BJ (cell line): ENCODE results near the gene FCN1. TPM values are rescaled to one million over a fixed set of nuclear protein-coding genes. Genes with fewer than 3 reads are reported as not detected.

ENCODE experiments used
- CTCF ChIA-PET: fragments of 350-600 bp; formaldehyde crosslinking; extraction: SDS; loops from one replicate; lab custom pipeline; 2021; ENCODE audit warnings: antibody characterized with exemption, inconsistent platforms; lab: Yijun Ruan, JAX
- POLR2A ChIA-PET: fragments of 300-600 bp; sonication (Branson Sonifier 250); formaldehyde crosslinking; extraction: SDS; loops from one replicate; lab custom pipeline; 2021; ENCODE audit warnings: antibody characterized with exemption; lab: Charles Lee
- DNase-seq: peaks from one replicate; pipeline ENCODE4 v3.0.0-alpha.2; 2011; ENCODE audit warnings: low read depth
- H3K27me3 ChIP-seq: 2 replicates; pipeline ENCODE4 v1.6.0; 2011; ENCODE audit warnings: low read length; ENCODE audit not compliant: control insufficient read depth, insufficient read depth
- H3K36me3 ChIP-seq: 2 replicates; pipeline ENCODE4 v1.5.1; 2011; ENCODE audit warnings: low read length; ENCODE audit not compliant: control insufficient read depth, insufficient read depth
- H3K4me3 ChIP-seq: 2 replicates; pipeline ENCODE4 v1.5.1; 2011; ENCODE audit warnings: low read depth, mild to moderate bottlenecking, control low read depth, low read length
- polyA plus RNA-seq: library from polyadenylated mRNA; depleted of rRNA; stranded (reverse); fragments of >200 nt; gene quantifications from 2 replicates; pipeline ENCODE4 v1.2.3, GENCODE V29; 2011
- TF ChIP-seq, protein P1 (sequence below): IDR thresholded peaks from 2 replicates; pipeline ENCODE4 v1.5.1; 2011; ENCODE audit warnings: low read depth, mild to moderate bottlenecking, control low read depth, inconsistent platforms, low read length, moderate library complexity; ENCODE audit not compliant: insufficient read depth

Gene FCN1
- polyA plus RNA-seq, 1 experiment, result not detected

DNA sequence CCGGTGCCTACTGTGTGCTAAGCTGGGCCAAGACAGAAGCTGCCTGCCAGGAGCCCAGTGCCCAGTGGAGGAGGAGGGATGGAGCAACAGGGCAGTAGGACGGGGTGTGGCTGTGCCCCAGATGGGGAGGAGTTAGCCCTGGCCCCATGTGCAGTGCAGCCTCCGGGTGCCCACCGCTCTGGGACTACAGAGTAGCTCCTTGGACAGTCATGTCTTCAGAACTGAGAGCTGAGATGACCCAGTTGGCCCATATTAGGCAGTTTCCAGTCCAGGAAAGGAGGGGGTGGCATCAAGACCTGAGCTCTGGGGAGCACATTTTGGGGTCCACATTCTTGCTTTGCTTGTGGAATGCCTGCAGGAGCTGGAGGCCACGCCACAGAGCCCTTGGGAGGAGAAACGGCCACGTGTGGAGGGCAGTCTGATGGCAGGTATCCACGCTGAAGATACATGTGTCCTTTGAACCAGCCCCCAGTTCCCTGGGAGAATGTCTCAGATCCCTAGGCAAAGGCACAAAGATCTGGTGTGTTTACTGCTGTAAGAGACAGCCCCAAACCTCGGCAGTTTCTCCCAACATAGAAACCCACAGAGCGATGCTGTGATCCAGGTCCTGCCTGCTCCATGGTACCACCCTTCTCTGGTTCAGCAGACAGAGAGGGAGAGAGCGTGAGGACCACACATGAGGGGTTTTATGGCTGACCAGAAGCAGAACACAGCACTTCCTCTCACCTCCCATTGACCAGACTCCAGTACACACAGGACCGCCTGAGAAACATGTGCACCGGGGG lies 46.8 kb upstream of the FCN1 start:
- H3K27me3 ChIP-seq, result no peaks in the 10 kb centered on the region
- ChIA-PET CTCF (no interaction called here), POLR2A (no interaction called here)
- no peak overlapping the region for H3K4me3 ChIP-seq
- no peak for DNase-seq
- TF ChIP-seq, protein P1, sequence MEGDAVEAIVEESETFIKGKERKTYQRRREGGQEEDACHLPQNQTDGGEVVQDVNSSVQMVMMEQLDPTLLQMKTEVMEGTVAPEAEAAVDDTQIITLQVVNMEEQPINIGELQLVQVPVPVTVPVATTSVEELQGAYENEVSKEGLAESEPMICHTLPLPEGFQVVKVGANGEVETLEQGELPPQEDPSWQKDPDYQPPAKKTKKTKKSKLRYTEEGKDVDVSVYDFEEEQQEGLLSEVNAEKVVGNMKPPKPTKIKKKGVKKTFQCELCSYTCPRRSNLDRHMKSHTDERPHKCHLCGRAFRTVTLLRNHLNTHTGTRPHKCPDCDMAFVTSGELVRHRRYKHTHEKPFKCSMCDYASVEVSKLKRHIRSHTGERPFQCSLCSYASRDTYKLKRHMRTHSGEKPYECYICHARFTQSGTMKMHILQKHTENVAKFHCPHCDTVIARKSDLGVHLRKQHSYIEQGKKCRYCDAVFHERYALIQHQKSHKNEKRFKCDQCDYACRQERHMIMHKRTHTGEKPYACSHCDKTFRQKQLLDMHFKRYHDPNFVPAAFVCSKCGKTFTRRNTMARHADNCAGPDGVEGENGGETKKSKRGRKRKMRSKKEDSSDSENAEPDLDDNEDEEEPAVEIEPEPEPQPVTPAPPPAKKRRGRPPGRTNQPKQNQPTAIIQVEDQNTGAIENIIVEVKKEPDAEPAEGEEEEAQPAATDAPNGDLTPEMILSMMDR, result no peak
- H3K36me3 ChIP-seq, result no peaks in the 10 kb centered on the region

DNA sequence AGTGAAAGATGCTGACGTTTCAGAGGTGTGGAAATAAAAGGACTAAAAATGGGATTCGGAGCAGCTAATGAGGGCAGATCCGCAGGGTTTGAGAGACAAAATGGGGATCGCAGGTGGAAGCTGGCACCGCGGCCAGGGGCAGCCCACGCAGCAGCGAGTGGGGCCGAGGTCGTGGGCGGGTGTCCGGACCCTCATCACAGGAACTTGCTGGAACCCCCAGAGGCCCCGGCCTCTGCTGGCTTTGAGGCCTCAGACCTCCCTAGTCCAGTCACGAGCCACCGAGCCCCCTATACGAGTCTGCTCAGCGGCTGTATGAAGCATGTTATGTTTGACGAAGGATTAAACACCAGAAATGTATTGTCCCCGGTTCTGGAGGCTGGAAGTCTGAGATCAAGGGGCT lies 45.8 kb upstream of the FCN1 start:
- H3K27me3 ChIP-seq, result no peaks in the 10 kb centered on the region
- TF ChIP-seq, protein P1, result no peak
- no peak for DNase-seq
- H3K36me3 ChIP-seq, result no peaks in the 10 kb centered on the region
- ChIA-PET POLR2A (no interaction called here), CTCF (no interaction called here)
- no peak overlapping the region for H3K4me3 ChIP-seq

DNA sequence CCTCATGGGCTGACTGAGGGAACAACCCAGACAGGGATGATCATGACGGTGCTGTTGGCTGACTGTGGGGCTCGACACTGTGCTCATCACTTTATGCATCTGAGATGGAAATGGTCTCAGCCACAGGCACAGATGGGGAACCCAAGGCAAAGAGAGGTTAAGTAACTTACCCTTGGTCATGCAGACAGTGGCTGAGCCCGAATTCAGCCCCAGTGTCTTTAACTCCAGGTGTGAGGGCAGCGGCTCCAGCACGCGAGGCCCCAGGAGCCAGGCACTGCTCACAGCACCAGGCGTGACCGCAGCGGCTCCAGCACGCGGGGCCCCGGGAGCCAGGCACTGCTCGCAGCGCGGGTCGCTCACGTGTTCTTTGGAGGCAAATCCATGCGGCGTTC lies 45.3 kb upstream of the FCN1 start:
- no peak overlapping the region for H3K4me3 ChIP-seq
- H3K36me3 ChIP-seq, result no peaks in the 10 kb centered on the region
- H3K27me3 ChIP-seq, result no peaks in the 10 kb centered on the region
- TF ChIP-seq, protein P1, result no peak
- CTCF ChIA-PET, result no interaction called here
- POLR2A ChIA-PET, result no interaction called here
- DNase-seq, result no peak

DNA sequence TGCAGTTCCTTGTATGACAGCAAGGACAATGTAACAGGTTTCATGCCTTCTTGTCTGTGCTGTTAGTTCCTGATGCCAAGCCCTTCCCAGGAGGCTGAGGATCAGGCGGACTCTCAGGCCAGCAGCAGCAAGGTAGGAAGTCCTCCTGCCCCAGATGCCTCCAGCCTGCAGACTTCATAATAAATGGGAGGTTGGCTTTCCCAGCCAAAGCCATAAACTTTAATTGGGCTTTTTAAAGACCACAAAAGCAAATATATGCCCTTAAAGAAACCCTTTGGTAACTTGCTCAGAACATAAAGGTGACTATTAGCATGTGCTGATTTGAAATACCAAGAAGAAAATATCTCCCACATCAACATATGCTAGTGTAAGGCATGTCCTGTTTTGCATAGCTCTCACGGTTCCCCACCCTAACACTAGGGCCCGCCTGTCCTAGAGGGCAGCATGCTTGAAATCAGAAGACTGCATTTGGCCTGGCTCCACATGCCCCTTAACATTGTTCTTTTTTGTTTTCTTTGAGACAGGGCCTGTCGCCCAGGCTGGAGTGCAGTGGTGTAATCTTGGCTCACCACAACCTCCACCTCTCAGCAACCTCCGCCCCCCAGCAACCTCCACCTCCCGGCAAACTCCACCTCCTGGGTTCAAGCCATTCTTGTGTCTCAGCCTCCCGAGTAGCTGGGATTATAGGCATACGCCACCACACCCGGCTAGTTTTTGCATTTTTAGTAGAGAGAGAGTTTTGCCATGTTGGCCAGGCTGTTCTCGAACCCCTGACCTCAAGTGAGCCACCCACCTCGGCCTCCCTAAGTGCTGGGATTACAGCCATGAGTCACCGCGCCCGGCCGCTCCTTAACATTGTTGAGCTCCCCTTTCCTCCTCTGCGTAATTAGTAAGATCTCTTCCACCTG lies 44.6 kb upstream of the FCN1 start:
- no peaks in the 10 kb centered on the region for H3K27me3 ChIP-seq
- CTCF ChIA-PET, result no interaction called here
- TF ChIP-seq, protein P1, result no peak
- no peak for DNase-seq
- no peak overlapping the region for H3K4me3 ChIP-seq
- H3K36me3 ChIP-seq, result no peaks in the 10 kb centered on the region
- POLR2A ChIA-PET, result no interaction called here
